Body of pancreas (tissue), 4 donors: ENCODE data around the gene SAMD3. TPM values are rescaled to one million over a fixed set of nuclear protein-coding genes. Genes with fewer than 3 reads are reported as not detected.

Source experiments
- ATAC-seq: fragments of 150-250 bp; one replicate; pipeline ENCODE4 v1.9.1; 2016
- DNase-seq, 4 donors: peaks; one replicate each; pipeline ENCODE4 v3.0.0-alpha.2; 2019
- H3K27ac ChIP-seq, 4 donors: fragments of 200-600 bp; sonication (generic); 1 replicate in 3 of 4; 2 replicates in 1 of 4; pipeline versions ENCODE4 v1.5.1 to v1.6.1; 2016 to 2019; ENCODE audit warnings: mild to moderate bottlenecking in 1 of 4, mixed read lengths in 1 of 4, moderate library complexity in 1 of 4
- H3K27me3 ChIP-seq, 2 donors: fragments of 200-600 bp; sonication (generic); one replicate each; pipeline ENCODE4 v1.6.0; 2016; ENCODE audit warnings: mild to moderate bottlenecking in 1 of 2
- H3K36me3 ChIP-seq, 2 donors: fragments of 200-600 bp; sonication (generic); replicated peaks in 1 of 2; 2 replicates each; pipeline ENCODE4 v1.5.1; 2016; ENCODE audit warnings: low read depth in 2 of 2; ENCODE audit not compliant: insufficient read depth in 1 of 2
- H3K4me1 ChIP-seq: fragments of 200-600 bp; sonication (generic); one replicate; pipeline ENCODE4 v1.6.0; 2016
- H3K4me3 ChIP-seq, 2 donors: fragments of 200-600 bp; sonication (generic); 1 replicate in 1 of 2; 2 replicates in 1 of 2; pipeline ENCODE4 v1.5.1; 2016 to 2019
- H3K9me3 ChIP-seq, 3 donors: fragments of 200-600 bp; sonication (generic); 1 replicate in 2 of 3; 2 replicates in 1 of 3; pipeline ENCODE4 v1.5.1; 2016
- POLR2A ChIP-seq, 3 donors: fragments of 450-650 bp; IDR thresholded peaks; one replicate each; pipeline ENCODE4 v1.6.1; 2016; ENCODE audit warnings: antibody characterized with exemption in 3 of 3, mild to moderate bottlenecking in 2 of 3
- WGBS, 2 donors: methylation state at CpG; one replicate each; pipeline ENCODE4 v1.1.5; 2017; 5-methylcytosine and 5-hydroxymethylcytosine counted together
- intact Hi-C: fragments of 100-400 bp; cut with DNase I; formaldehyde crosslinking; loops from one replicate; pipeline ENCODE4 v1.15.1; 2023
- total RNA-seq, 2 donors: library from RNA; depleted of rRNA; stranded (reverse); fragments of >200 nt; gene quantifications; one replicate each; pipeline ENCODE4 v1.1.0, GENCODE V29; 2016
- TF ChIP-seq, protein P1 (sequence below), 7 experiments: fragments of 450-650 bp in 4 of 7; fragments of 200-600 bp in 3 of 7; sonication (generic) in 3 of 7; IDR thresholded peaks; one replicate each; pipeline ENCODE4 v1.5.1; 2016 to 2019; ENCODE audit warnings: antibody characterized with exemption in 7 of 7

Gene SAMD3
- total RNA-seq, 2 donors from 2014 or later: 0.52 to 20.4 TPM

DNA sequence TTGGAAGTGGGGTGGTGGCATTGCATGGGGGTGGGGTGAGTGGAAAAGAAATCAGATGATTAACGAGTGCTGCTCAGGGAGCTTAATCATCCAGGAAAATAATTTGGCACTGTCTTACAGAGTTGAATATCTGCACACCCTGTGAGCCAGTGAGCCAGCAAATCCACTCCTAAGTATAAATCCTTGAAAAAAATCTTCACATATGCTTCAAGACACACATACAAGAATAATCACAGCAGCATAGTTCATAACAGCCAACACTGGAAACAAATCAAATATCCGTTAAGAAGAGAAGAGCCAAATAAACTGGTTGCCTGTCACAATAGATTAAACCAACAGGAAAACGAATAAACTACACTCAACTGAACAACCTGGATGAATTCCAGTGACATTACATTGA lies 62.8 kb downstream of the SAMD3 start:
- no peaks in the 10 kb centered on the region for H3K9me3 ChIP-seq
- TF ChIP-seq, protein P1, sequence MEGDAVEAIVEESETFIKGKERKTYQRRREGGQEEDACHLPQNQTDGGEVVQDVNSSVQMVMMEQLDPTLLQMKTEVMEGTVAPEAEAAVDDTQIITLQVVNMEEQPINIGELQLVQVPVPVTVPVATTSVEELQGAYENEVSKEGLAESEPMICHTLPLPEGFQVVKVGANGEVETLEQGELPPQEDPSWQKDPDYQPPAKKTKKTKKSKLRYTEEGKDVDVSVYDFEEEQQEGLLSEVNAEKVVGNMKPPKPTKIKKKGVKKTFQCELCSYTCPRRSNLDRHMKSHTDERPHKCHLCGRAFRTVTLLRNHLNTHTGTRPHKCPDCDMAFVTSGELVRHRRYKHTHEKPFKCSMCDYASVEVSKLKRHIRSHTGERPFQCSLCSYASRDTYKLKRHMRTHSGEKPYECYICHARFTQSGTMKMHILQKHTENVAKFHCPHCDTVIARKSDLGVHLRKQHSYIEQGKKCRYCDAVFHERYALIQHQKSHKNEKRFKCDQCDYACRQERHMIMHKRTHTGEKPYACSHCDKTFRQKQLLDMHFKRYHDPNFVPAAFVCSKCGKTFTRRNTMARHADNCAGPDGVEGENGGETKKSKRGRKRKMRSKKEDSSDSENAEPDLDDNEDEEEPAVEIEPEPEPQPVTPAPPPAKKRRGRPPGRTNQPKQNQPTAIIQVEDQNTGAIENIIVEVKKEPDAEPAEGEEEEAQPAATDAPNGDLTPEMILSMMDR (IDR thresholded peaks at IDR 0.05): no peak
- TF ChIP-seq POLR2A (IDR thresholded peaks at IDR 0.05): no peak
- no peaks in the 10 kb centered on the region for H3K27me3 ChIP-seq
- no peak for DNase-seq
- H3K27ac ChIP-seq: no peak overlapping the region
- 31 to 41% methylated on average over 3 of the region's 3 CpGs for WGBS, 2 donors
- intact Hi-C loops: no loop called here
- no peak for ATAC-seq
- H3K36me3 ChIP-seq: no peaks in the 10 kb centered on the region
- H3K4me3 ChIP-seq: no peak overlapping the region
- no peaks in the 10 kb centered on the region for H3K4me1 ChIP-seq

DNA sequence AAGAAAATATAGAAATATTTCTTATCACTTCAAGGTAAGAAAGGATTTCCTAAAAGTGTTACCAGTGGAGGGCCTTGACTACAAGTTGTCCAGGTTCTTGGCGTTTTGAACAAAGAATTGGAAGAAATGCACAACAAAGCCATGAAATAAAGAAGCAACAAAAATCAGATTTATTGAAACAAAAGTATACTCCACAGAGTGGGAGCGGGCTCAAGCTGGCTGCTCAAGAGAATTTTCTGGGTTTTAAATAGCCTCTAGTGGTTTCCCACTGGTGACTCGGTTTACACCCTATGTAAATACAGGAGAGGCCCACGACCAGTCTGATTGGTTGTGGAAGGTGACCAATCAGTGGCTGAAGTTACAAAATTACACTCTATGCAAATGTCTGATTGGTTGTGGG lies 64.2 kb downstream of the SAMD3 start:
- no peaks in the 10 kb centered on the region for H3K9me3 ChIP-seq
- intact Hi-C loops: no loop called here
- TF ChIP-seq, protein P1 (IDR thresholded peaks at IDR 0.05): no peak
- H3K4me1 ChIP-seq: no peaks in the 10 kb centered on the region
- ATAC-seq (no peak), DNase-seq (no peak)
- H3K27ac ChIP-seq: no peak overlapping the region
- no peak overlapping the region for H3K4me3 ChIP-seq
- H3K27me3 ChIP-seq: no peaks in the 10 kb centered on the region
- no peaks in the 10 kb centered on the region for H3K36me3 ChIP-seq
- WGBS, 2 donors: 80 to 82% methylated on average over 4 of the region's 4 CpGs

DNA sequence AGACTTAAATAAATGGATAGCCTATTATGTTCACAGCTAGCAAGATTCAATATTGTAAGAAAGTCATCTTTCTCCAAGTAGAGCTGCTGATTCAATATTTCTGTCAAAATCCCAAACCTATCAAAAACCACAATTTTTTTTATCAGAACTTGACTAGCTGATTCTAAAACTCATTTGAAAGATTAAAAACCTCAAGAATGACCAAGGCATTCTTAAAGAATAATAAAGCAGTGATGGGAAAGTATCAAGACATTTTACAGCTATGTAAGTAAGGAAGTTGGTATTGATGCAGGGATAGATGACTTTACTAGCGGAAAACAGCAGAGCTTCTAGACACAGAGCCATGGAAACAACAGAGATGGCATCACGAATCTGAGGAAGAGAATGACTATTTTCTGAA lies 64.7 kb downstream of the SAMD3 start:
- intact Hi-C loops: no loop called here
- 63 to 74% methylated on average over 2 of the region's 2 CpGs for WGBS, 2 donors
- Histone ChIP-seq H3K27ac (no peak overlapping the region), H3K4me3 (no peak overlapping the region), H3K4me1 (no peaks in the 10 kb centered on the region), H3K36me3 (no peaks in the 10 kb centered on the region), H3K27me3 (no peaks in the 10 kb centered on the region), H3K9me3 (no peaks in the 10 kb centered on the region)
- ATAC-seq: no peak
- no peak for DNase-seq
- TF ChIP-seq, protein P1 (IDR thresholded peaks at IDR 0.05): no peak
- TF ChIP-seq POLR2A (IDR thresholded peaks at IDR 0.05): no peak

DNA sequence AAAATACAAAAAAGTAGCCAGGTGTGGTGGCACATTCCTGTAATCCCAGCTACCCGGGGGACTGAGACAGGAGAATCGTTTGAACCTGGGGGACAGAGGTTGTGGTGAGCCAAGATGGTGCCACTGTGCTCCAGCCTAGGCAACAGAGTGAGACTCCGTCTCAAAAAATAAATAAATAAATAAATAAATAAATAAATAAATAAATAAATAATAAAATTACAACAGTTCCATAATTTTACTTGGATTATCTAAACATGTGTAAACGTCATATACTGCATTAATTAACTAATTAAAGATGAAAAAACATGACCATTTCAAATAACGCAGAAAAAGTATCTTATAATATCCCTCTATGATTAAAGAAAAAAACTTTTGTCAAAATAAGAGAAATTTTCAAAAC lies 65.8 kb downstream of the SAMD3 start:
- 83 to 84% methylated on average over 5 of the region's 5 CpGs for WGBS, 2 donors
- H3K4me1 ChIP-seq: no peaks in the 10 kb centered on the region
- DNase-seq (no peak), ATAC-seq (no peak)
- H3K27me3 ChIP-seq: no peaks in the 10 kb centered on the region
- intact Hi-C loops: no loop called here
- no peaks in the 10 kb centered on the region for H3K9me3 ChIP-seq
- no peak overlapping the region for H3K27ac ChIP-seq
- no peak for TF ChIP-seq POLR2A (IDR thresholded peaks at IDR 0.05)
- TF ChIP-seq, protein P1 (IDR thresholded peaks at IDR 0.05): no peak
- no peak overlapping the region for H3K4me3 ChIP-seq
- H3K36me3 ChIP-seq: no peaks in the 10 kb centered on the region

DNA sequence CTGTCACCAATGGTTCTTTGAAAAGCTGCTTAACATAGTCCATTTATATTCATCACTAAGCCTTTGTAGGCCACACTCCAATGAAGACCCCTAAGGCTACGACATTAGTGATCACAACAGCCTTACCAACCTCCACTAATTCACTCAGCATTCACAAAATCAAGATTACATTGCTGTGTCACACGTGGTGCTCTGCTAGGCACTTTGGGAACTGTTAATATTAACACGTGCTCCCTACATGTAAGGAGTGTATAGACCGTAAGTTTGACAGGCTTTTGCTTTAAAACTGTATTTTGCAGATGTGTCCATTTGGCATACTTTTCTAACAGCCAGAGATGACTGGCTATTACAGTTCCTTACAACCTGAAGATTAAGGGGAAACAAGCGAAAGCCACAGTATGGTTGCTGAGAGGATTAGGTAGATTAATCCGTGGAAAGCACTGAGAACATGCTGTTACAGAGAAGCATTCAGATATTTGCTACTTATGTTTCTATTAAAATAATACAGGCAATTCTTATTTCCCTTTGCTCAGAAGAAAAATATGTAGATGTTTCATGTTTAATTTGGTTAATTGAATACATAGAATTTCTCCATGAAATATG lies 69.7 kb downstream of the SAMD3 start:
- 80 to 83% methylated on average over 6 of the region's 6 CpGs for WGBS, 2 donors
- Histone ChIP-seq H3K4me1 (no peaks in the 10 kb centered on the region), H3K27ac (no peak overlapping the region), H3K9me3 (no peaks in the 10 kb centered on the region), H3K36me3 (no peaks in the 10 kb centered on the region), H3K27me3 (no peaks in the 10 kb centered on the region), H3K4me3 (no peak overlapping the region)
- ATAC-seq (no peak), DNase-seq (no peak)
- intact Hi-C loops: no loop called here
- TF ChIP-seq, protein P1 (IDR thresholded peaks at IDR 0.05): no peak
- TF ChIP-seq POLR2A (IDR thresholded peaks at IDR 0.05): no peak
